ENCODE measurements around the gene B4GALT1. TPM values are rescaled to one million over a fixed set of nuclear protein-coding genes. Genes with fewer than 3 reads are reported as not detected.

B4GALT1 gene
- total RNA-seq, 4 donors from 2014 or later, result 23.7 to 126 (median 93.7) TPM

DNA sequence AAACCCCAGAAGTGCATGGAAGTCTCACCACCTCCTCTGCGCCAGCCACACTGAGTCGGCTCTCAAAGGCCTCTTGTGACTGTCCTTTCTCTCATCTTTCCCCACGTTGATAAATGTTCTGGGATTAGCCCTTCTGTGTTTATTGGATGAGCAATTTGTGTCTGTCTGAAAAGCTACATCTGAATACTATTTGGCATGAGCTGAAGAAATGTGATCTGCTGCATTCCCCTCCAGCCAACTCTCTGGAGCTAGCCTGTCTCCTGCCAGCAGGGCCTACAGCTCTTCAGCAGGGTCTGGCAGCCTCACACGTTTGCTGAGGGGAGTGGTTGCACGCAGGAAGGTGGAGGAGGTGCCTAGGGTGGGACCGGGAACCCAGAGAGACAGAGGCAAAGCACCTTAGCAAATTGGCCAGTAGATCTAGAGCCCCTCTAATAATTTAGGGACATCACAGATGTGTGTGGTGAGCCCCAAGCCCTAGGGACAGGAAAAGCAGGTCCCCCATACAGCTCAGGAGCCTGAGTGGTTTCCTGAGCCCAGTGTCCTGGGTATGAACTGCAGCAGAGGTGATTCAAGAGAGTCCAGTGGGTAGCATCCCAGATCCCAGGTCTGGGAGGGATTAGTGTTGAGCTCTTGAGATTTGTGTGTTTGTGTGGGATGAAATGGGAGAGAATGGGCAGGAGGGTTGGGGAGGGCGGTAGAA is 20.5 kb upstream of the B4GALT1 start:
- in situ Hi-C loops (cut with MboI; ENCODE audit: low pct_ligation_motif_present in 1 of 4, low pct_unique_long_range_greater_than_20kb in 1 of 4, low sequenced_read_pairs in 3 of 4) (no loop called here), intact Hi-C loops (cut with DNase I; ENCODE audit: low total_unique reads) (no loop called here)
- no peaks in the 10 kb centered on the region for H3K27me3 ChIP-seq
- H3K4me1 ChIP-seq, result peaks cover 10 to 31% (median 21%) of the 10 kb centered on the region in 4 donors
- TF ChIP-seq POLR2A (IDR thresholded peaks at IDR 0.05), result no peak
- TF ChIP-seq, protein P1, sequence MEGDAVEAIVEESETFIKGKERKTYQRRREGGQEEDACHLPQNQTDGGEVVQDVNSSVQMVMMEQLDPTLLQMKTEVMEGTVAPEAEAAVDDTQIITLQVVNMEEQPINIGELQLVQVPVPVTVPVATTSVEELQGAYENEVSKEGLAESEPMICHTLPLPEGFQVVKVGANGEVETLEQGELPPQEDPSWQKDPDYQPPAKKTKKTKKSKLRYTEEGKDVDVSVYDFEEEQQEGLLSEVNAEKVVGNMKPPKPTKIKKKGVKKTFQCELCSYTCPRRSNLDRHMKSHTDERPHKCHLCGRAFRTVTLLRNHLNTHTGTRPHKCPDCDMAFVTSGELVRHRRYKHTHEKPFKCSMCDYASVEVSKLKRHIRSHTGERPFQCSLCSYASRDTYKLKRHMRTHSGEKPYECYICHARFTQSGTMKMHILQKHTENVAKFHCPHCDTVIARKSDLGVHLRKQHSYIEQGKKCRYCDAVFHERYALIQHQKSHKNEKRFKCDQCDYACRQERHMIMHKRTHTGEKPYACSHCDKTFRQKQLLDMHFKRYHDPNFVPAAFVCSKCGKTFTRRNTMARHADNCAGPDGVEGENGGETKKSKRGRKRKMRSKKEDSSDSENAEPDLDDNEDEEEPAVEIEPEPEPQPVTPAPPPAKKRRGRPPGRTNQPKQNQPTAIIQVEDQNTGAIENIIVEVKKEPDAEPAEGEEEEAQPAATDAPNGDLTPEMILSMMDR (IDR thresholded peaks at IDR 0.05), result no peak
- TF ChIP-seq POLR2AphosphoS5 (IDR thresholded peaks at IDR 0.05), result peak in 2 of 3 donors; percentile 42 to 62
- TF ChIP-seq EP300 (IDR thresholded peaks at IDR 0.05; ENCODE audit: low read depth), result no peak
- 43 to 59% methylated on average over 1 to 7 of the region's 7 CpGs for WGBS, 2 donors (ENCODE audit: low coverage in 1 of 2)
- no peak for DNase-seq
- H3K9me3 ChIP-seq, result no peaks in the 10 kb centered on the region
- no peaks in the 10 kb centered on the region for H3K36me3 ChIP-seq
- no peak overlapping the region for H3K4me3 ChIP-seq
- H3K27ac ChIP-seq, result peak overlapping the region in 3 of 4 donors; percentile 38 to 45 (median 43)

DNA sequence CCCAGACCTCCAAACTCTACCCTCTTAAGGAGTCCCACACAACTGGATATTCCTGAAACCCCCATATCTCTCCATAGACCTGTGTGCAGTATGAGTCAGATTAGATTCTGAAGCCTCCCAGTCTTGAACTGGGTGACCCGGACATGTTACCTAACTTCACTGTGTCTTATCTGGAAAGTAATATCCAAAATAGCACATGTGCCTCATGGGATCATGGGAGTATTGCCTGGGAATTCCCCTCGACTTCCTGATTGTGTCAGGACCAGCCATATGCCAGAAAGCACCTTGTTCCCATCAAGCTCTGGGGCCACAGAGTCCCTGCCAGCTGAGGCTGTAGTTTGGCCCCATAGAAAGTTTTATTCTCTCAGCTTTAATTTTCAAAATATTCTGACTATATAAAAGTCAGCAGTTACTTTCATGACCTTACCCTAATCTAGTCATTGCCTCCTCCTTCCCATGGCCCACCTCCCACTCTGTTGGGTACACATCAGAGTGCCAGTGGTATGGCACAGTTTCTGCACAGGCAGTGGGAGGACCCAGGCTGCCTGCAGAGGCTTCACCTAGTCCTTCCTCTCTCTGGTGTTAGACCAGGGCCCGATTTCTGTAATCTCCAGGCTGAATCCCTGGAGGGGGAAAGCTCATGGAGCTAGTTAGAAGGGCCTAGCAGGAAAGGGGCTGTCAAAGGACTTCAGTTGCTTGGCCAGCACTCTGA is 19.5 kb upstream of the B4GALT1 start:
- H3K4me1 ChIP-seq, result peaks cover 10 to 31% (median 21%) of the 10 kb centered on the region in 4 donors
- in situ Hi-C loops (cut with MboI; ENCODE audit: low pct_ligation_motif_present in 1 of 4, low pct_unique_long_range_greater_than_20kb in 1 of 4, low sequenced_read_pairs in 3 of 4), result no loop called here
- DNase-seq, result peak; percentile 38
- no peak overlapping the region for H3K4me3 ChIP-seq
- no peaks in the 10 kb centered on the region for H3K9me3 ChIP-seq
- H3K27ac ChIP-seq, result peak overlapping the region in 3 of 4 donors; percentile 38 to 45 (median 43)
- 48% methylated on average over 3 of the region's 3 CpGs; no CpG with 5 or more reads in 1 of the 2 donors for WGBS, 2 donors (ENCODE audit: low coverage in 1 of 2)
- TF ChIP-seq, protein P1 (IDR thresholded peaks at IDR 0.05), result no peak
- no peak for TF ChIP-seq POLR2AphosphoS5 (IDR thresholded peaks at IDR 0.05)
- TF ChIP-seq EP300 (IDR thresholded peaks at IDR 0.05; ENCODE audit: low read depth), result no peak
- no peak for TF ChIP-seq POLR2A (IDR thresholded peaks at IDR 0.05)
- intact Hi-C loops (cut with DNase I; ENCODE audit: low total_unique reads), result no loop called here
- H3K36me3 ChIP-seq, result no peaks in the 10 kb centered on the region
- H3K27me3 ChIP-seq, result no peaks in the 10 kb centered on the region

DNA sequence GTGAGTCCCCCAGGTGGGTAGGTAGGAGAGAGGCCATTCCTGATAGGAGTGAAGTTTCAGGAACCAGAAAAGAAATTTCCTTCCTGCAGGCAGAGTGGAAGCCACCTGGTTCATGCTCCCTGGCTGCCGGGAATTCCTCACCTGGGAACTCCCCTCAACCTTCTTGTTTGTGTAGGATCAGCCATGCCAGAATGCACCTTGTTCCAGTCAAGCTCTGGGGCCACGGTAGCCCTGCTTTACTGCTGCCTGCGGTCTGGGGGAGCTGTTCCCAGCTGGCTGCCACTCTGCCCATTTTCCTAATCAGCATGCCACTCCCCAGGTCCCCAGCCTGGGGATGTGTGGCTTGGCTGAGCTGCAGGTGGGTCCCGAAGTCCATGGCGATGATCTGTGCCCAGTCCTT is 18.7 kb upstream of the B4GALT1 start:
- Histone ChIP-seq H3K36me3 (no peaks in the 10 kb centered on the region), H3K4me1 (peaks cover 10 to 31% (median 21%) of the 10 kb centered on the region in 4 donors), H3K27me3 (no peaks in the 10 kb centered on the region), H3K4me3 (no peak overlapping the region), H3K9me3 (no peaks in the 10 kb centered on the region), H3K27ac (no peak overlapping the region)
- no peak for DNase-seq
- in situ Hi-C loops (cut with MboI; ENCODE audit: low pct_ligation_motif_present in 1 of 4, low pct_unique_long_range_greater_than_20kb in 1 of 4, low sequenced_read_pairs in 3 of 4), result no loop called here
- 49 to 60% methylated on average over 1 to 5 of the region's 5 CpGs for WGBS, 2 donors (ENCODE audit: low coverage in 1 of 2)
- TF ChIP-seq EP300 (IDR thresholded peaks at IDR 0.05; ENCODE audit: low read depth), result no peak
- no peak for TF ChIP-seq POLR2AphosphoS5 (IDR thresholded peaks at IDR 0.05)
- intact Hi-C loops (cut with DNase I; ENCODE audit: low total_unique reads), result no loop called here

DNA sequence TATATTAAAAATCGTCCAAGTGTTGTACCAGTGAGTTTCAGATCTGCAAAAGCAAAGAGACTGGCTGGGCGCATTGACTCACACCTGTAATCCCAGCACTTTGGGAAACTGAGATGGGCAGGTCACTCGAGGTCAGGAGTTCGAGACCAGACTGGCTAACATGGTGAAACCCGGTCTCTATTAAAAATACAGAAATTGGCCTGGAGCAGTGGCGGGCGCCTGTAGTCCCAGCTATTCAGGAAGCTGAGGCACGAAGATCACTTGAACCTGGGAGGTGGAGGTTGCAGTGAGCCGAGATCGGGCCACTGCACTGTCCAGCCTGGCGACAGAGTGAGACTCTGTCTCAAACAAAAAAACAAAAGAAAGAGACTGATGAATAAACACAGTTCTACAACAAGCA is 18.3 kb upstream of the B4GALT1 start:
- TF ChIP-seq POLR2AphosphoS5 (IDR thresholded peaks at IDR 0.05), result no peak
- TF ChIP-seq EP300 (IDR thresholded peaks at IDR 0.05; ENCODE audit: low read depth), result no peak
- TF ChIP-seq, protein P1 (IDR thresholded peaks at IDR 0.05), result no peak
- no peak for TF ChIP-seq POLR2A (IDR thresholded peaks at IDR 0.05)
- DNase-seq, result no peak
- H3K36me3 ChIP-seq, result no peaks in the 10 kb centered on the region
- H3K4me3 ChIP-seq, result no peak overlapping the region
- H3K27ac ChIP-seq, result peak overlapping the region in 1 of 4 donors; percentile 14
- no peaks in the 10 kb centered on the region for H3K9me3 ChIP-seq
- in situ Hi-C loops (cut with MboI; ENCODE audit: low pct_ligation_motif_present in 1 of 4, low pct_unique_long_range_greater_than_20kb in 1 of 4, low sequenced_read_pairs in 3 of 4) (no loop called here), intact Hi-C loops (cut with DNase I; ENCODE audit: low total_unique reads) (no loop called here)
- 82 to 92% methylated on average over 8 to 11 of the region's 11 CpGs for WGBS, 2 donors (ENCODE audit: low coverage in 1 of 2)
- H3K27me3 ChIP-seq, result no peaks in the 10 kb centered on the region
- peaks cover 10 to 31% (median 21%) of the 10 kb centered on the region in 4 donors for H3K4me1 ChIP-seq

Data from transverse colon (tissue), 4 donors.